Measurements from ENCODE around the gene CLCN6. TPM values are rescaled to one million over a fixed set of nuclear protein-coding genes. Genes with fewer than 3 reads are reported as not detected.

The CLCN6 gene
- total and polyA plus RNA-seq, 2 of the 8 experiments (the other 6 are each of a cell fraction or from before 2014, with no cell fraction given), result 15.7 to 26.0 TPM

DNA sequence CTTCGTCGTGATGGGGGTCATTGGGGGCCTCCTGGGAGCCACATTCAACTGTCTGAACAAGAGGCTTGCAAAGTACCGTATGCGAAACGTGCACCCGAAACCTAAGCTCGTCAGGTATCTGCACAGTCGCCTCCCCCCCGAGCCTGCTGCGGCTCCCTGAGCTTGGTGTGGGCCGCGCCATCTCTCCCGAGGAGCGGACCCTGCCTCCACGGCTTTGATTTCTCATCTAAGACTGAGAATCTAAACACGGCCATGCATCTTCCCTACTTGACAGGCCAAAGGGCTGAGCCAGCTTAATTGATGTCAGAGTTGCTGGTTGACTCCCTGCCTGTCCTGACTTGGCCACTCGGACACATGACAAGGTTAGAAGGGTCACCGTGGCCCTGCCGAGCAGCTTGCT lies 22.5 kb downstream of the CLCN6 start (continued):
- TF ChIP-seq, protein P1, sequence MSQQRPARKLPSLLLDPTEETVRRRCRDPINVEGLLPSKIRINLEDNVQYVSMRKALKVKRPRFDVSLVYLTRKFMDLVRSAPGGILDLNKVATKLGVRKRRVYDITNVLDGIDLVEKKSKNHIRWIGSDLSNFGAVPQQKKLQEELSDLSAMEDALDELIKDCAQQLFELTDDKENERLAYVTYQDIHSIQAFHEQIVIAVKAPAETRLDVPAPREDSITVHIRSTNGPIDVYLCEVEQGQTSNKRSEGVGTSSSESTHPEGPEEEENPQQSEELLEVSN (IDR thresholded peaks at IDR 0.05), result no peak
- no peak for TF ChIP-seq CBX8 (IDR thresholded peaks at IDR 0.05; ENCODE audit: borderline replicate concordance, low read depth, low read length)
- TF ChIP-seq POU5F1 (IDR thresholded peaks at IDR 0.05; ENCODE audit: low read depth, low read length), result no peak
